Retinal pigment epithelial cell (primary cell): Measurements from ENCODE around the gene RHO.

Experiments
- DNase-seq: peaks from one replicate; pipeline ENCODE4 v3.0.0-alpha.2; 2010; ENCODE audit warnings: low read depth
- H3K4me3 ChIP-seq: 2 replicates; pipeline ENCODE4 v1.5.1; 2011; ENCODE audit warnings: mild to moderate bottlenecking, low read length, control low read depth, moderate library complexity
- TF ChIP-seq, protein P1 (sequence below): conservative IDR thresholded peaks from 2 replicates; pipeline ENCODE4 v1.5.1; 2011; ENCODE audit warnings: low read depth, low read length, control low read depth, inconsistent platforms

The RHO gene

DNA sequence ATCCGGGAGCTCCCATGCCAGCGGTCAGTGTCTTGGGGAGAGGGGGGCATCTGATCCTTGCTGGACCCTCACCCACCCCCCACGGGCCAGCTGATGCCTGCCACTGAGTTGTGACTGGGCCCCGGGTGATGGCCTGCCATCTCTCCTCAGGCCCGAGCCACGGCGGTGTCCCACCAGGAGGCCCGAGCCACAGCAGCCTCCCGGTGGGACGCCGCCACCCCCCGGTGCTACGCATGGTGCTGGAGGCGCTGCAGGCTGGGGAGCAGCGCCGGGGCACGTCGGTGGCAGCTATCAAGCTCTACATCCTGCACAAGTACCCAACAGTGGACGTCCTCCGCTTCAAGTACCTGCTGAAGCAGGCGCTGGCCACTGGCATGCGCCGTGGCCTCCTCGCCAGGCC, 18.8 kb downstream of the RHO start:
- H3K4me3 ChIP-seq: no peak overlapping the region
- no peak for DNase-seq
- TF ChIP-seq, protein P1, sequence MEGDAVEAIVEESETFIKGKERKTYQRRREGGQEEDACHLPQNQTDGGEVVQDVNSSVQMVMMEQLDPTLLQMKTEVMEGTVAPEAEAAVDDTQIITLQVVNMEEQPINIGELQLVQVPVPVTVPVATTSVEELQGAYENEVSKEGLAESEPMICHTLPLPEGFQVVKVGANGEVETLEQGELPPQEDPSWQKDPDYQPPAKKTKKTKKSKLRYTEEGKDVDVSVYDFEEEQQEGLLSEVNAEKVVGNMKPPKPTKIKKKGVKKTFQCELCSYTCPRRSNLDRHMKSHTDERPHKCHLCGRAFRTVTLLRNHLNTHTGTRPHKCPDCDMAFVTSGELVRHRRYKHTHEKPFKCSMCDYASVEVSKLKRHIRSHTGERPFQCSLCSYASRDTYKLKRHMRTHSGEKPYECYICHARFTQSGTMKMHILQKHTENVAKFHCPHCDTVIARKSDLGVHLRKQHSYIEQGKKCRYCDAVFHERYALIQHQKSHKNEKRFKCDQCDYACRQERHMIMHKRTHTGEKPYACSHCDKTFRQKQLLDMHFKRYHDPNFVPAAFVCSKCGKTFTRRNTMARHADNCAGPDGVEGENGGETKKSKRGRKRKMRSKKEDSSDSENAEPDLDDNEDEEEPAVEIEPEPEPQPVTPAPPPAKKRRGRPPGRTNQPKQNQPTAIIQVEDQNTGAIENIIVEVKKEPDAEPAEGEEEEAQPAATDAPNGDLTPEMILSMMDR: no peak

DNA sequence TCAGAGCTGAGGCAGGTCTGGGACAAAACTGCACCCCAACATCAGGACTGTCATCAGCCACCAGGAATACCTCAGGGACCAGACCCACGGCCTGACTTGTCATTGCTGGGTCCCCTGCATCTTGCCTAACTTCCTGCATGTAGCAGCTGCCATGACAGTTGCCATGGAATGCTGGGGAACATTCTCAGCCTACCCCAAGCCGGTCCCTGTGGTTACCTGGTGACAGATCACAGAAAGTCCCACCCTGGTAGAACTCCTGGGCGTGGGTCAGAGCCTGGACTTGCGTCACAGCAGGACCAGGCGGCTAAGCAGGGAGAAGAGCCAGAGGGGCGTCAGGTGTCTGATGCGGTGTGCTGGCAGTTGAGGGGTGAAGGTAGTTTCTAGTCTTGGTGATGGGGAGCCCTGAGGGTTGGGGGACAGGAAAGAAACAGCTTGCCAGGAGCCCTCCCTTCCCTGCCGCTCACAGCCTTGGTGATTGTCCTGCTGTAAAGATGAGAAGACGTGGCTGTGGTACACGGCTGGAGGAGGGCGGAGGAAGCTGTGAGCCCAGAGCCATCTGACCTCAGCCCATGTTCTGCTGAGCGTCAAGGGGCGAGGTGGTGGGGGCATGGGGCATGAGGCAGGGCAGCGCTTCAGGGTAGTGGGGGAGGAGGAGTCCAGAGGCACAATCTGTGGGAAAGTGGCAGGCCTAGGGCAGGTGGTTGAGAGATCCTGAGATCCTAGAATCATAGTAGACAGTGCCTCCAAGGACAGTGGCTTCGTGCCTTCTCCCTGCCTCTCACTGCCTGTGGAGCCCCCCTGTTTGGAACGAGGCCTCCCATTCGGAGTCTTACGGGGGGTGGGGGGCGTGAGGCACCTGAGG, 19.9 kb downstream of the RHO start:
- DNase-seq: no peak
- no peak overlapping the region for H3K4me3 ChIP-seq
- TF ChIP-seq, protein P1: no peak

DNA sequence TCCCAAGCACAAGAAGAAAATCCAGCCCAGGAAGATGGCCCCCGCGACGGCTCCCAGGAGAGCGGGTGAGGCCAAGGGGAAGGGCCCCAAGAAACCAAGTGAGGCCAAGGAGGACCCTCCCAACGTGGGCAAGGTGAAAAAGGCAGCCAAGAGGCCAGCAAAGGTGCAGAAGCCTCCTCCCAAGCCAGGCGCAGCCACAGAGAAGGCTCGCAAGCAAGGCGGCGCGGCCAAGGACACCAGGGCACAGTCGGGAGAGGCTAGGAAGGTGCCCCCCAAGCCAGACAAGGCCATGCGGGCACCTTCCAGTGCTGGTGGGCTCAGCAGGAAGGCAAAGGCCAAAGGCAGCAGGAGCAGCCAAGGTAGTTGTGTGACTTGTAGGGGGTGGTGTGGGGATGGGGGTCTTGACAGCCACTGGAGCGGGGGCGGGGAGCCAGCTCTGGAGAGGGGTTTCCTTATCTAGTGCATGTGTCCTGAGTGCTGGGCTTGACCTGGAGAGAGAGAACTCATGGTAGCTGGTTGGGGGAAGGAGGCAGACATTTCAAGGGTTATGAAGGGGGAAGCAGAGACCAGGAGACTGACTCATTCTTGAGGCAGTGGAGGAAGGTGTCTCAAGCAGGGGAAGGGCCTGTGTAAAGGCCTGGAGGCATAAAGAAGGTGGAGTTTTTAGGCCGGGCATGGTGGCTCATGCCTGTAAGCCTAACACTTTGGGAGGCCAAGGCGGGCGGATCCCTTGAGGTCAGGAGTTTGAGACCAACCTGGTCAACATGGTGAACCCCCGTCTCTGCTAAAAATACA, 20.8 kb downstream of the RHO start:
- H3K4me3 ChIP-seq: no peak overlapping the region
- TF ChIP-seq, protein P1: no peak
- no peak for DNase-seq

DNA sequence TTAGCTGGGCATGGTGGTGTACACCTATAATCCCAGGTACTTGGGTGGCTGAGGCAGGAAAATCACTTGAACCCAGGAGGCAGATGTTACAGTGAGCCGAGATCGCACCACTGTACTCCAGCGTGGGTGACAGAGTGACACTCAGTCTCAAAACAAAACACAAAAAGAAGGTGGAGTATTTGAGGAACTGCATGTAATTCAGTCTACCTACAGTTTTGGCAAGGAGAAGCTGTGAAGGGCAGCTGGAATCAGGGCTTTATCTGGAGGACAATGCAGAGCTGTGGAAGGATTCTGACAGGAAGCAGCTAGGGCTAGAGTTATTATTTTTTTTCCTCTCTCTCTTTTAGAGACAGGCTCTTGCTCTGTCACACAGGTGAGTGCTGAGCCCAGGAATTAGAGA, 21.4 kb downstream of the RHO start:
- TF ChIP-seq, protein P1: no peak
- H3K4me3 ChIP-seq: no peak overlapping the region
- no peak for DNase-seq

DNA sequence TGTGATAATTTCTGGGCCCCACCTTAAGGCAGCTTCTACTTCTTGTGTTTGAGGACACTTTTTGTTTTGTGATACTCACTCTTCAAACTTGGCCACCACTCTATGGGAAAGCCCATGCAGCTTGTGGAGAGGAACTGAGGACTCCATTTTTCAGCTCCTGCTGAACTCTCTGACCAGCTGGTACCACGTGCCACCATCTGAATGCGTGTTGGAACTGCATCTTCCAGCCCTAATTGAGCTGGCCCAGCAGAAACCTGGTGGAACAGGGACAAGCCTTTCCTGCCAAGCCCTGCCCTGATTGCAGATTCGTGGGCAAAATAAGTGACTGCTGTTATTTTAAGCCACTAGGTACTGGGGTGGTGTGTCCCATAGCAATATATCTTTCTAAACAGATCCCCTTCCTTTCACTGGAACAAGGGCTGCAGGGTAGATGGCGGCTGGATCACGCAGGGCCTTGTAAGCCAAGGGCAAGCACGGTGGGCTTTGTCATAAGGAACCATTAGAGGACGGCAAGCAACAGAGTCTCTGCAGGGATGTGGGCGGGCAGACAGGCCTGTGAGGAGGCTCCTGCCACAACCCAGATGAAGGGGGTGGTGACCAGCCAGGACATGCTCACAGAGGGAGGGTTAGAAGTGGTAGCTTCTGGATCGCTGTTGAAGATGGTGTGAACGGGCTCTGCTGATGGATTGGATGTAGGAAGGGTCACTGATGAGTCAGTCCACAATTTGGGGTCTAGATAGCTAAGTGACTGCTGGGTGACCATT, 24.0 kb downstream of the RHO start:
- TF ChIP-seq, protein P1: no peak
- no peak overlapping the region for H3K4me3 ChIP-seq
- no peak for DNase-seq

DNA sequence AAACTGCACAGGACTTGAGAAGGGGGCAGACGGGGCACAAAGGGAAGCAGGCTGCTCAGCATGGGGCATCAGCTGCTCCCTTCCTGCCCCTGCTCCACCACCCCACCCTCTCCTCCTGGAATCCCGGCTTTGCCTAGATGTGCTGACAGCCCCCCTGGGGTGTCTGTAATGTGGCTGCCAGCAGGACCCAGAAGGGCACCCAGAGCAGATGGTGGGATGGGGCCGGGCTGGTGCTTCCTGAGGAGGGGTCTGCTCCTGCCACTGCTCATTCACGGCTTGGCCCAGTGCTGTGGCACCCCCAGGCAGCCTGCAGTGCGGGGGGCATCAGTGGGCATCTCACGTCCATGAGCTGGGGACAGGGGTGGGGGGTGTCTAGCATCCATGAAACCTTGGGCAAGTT, 24.7 kb downstream of the RHO start:
- TF ChIP-seq, protein P1: no peak
- no peak overlapping the region for H3K4me3 ChIP-seq
- no peak for DNase-seq
